SH-SY5Y (cell line): ENCODE data around the gene ILKAP.

Source experiments
- GATA2 ChIP-seq: IDR thresholded peaks from 2 replicates; pipeline ENCODE4 v1.6.1; 2011; ENCODE audit warnings: mild to moderate bottlenecking, low read depth, low read length
- GATA3 ChIP-seq: IDR thresholded peaks from 2 replicates; pipeline ENCODE4 v1.6.1; 2011; ENCODE audit warnings: low read depth, mild to moderate bottlenecking, low read length, moderate library complexity

ILKAP gene

GRCh38 chr2:238227587-238228032 lies 24.1 kb upstream of the ILKAP start:
- no peak for TF ChIP-seq GATA3
- TF ChIP-seq GATA2 = no peak

- no peak for TF ChIP-seq GATA2
- TF ChIP-seq GATA3 = no peak
Observed at GRCh38 chr2:238226698-238227586, 23.4 kb upstream of the ILKAP start.

GRCh38 chr2:238225911-238226697 lies 22.6 kb upstream of the ILKAP start:
- TF ChIP-seq GATA3 (no peak), GATA2 (no peak)

- TF ChIP-seq GATA3 (no peak), GATA2 (no peak)
Observed at GRCh38 chr2:238225121-238225520, 21.6 kb upstream of the ILKAP start.

- TF ChIP-seq GATA2 = no peak
- no peak for TF ChIP-seq GATA3
Observed at GRCh38 chr2:238224356-238225035, 21.0 kb upstream of the ILKAP start.

GRCh38 chr2:238220892-238221521 lies 17.5 kb upstream of the ILKAP start:
- no peak for TF ChIP-seq GATA2
- no peak for TF ChIP-seq GATA3

- TF ChIP-seq GATA2 (no peak), GATA3 (no peak)
Observed at GRCh38 chr2:238220274-238220891, 16.9 kb upstream of the ILKAP start.

- TF ChIP-seq GATA2 (no peak), GATA3 (no peak)
Observed at GRCh38 chr2:238216651-238217184, 13.2 kb upstream of the ILKAP start.

GRCh38 chr2:238207006-238207405 lies 3.5 kb upstream of the ILKAP start:
- TF ChIP-seq GATA3 (no peak), GATA2 (no peak)

- no peak for TF ChIP-seq GATA3
- TF ChIP-seq GATA2 = no peak
Observed at GRCh38 chr2:238203973-238204683, 633 bp upstream of the ILKAP start.

- TF ChIP-seq GATA3 = no peak
- TF ChIP-seq GATA2 = no peak
Observed at GRCh38 chr2:238202326-238203093, 985 bp downstream of the ILKAP start.

- no peak for TF ChIP-seq GATA3
- no peak for TF ChIP-seq GATA2
Observed at GRCh38 chr2:238190445-238190844, 13.1 kb downstream of the ILKAP start.
